OCI-LY7 (cell line): ENCODE measurements around the gene NKAIN2. TPM values are rescaled to one million over a fixed set of nuclear protein-coding genes. Genes with fewer than 3 reads are reported as not detected.
"Not testable (repeated sequence)": the region's sequence is repeated elsewhere in the genome, so short reads cannot be mapped to it uniquely, and the experiment has no call there.

Experiments
- BruUV-seq: library from RNA; stranded (reverse); fragments of 400-500 nt; replicated peaks from 2 replicates; lab custom pipeline; 2021; lab: Mats Ljungman, UMichigan
- CTCF ChIA-PET: fragments of 300-600 bp; sonication (Branson Sonifier 250); formaldehyde crosslinking; loops from one replicate; lab custom pipeline; 2022; ENCODE audit warnings: antibody characterized with exemption; ENCODE audit not compliant: unreplicated experiment; lab: Charles Lee
- POLR2A ChIA-PET: fragments of 300-600 bp; sonication (Branson Sonifier 250); formaldehyde crosslinking; loops from one replicate; lab custom pipeline; 2022; ENCODE audit warnings: antibody characterized with exemption; lab: Charles Lee
- DNase-seq: peaks from one replicate; pipeline ENCODE4 v3.0.0-alpha.2; 2015; ENCODE audit warnings: low spot score
- H2AFZ ChIP-seq: fragments of 200-600 bp; sonication (generic), shearing (Covaris generic); 2 replicates; pipeline ENCODE4 v1.6.1; 2014; ENCODE audit warnings: mild to moderate bottlenecking, antibody characterized with exemption, low read length, moderate library complexity
- H3K27ac ChIP-seq: fragments of 200-600 bp; sonication (generic); 2 replicates; pipeline ENCODE4 v1.5.1; 2014; ENCODE audit warnings: mixed run types, low read depth, mild to moderate bottlenecking, moderate library complexity, low read length, inconsistent platforms; ENCODE audit not compliant: poor library complexity, severe bottlenecking
- H3K36me3 ChIP-seq: fragments of 200-600 bp; sonication (generic); 2 replicates; pipeline ENCODE4 v1.6.1; 2014; ENCODE audit warnings: mild to moderate bottlenecking, antibody characterized with exemption, low read length, moderate library complexity, mixed read lengths; ENCODE audit not compliant: insufficient read depth
- H3K4me1 ChIP-seq: fragments of 200-600 bp; sonication (generic); 2 replicates; pipeline ENCODE4 v1.5.1; 2014; ENCODE audit warnings: mild to moderate bottlenecking, low read length; ENCODE audit not compliant: insufficient read depth, poor library complexity, severe bottlenecking
- H3K4me2 ChIP-seq: fragments of 200-600 bp; sonication (generic); 2 replicates; pipeline ENCODE4 v1.6.1; 2014; ENCODE audit warnings: mild to moderate bottlenecking, low read length
- H3K4me3 ChIP-seq: fragments of 200-600 bp; sonication (generic); 2 replicates; pipeline ENCODE4 v1.5.1; 2014; ENCODE audit warnings: mild to moderate bottlenecking, low read depth, low read length; ENCODE audit not compliant: poor library complexity, severe bottlenecking
- H3K79me2 ChIP-seq: fragments of 200-600 bp; sonication (generic); 2 replicates; pipeline ENCODE4 v1.6.1; 2016; ENCODE audit warnings: low read depth, mild to moderate bottlenecking, low read length, moderate library complexity, mixed read lengths; ENCODE audit not compliant: insufficient read depth
- H3K9me2 ChIP-seq: fragments of 200-600 bp; sonication (generic); 2 replicates; pipeline ENCODE4 v1.6.1; 2016; ENCODE audit warnings: mild to moderate bottlenecking, low read length, mixed read lengths; ENCODE audit not compliant: insufficient read depth
- H3K9me3 ChIP-seq: fragments of 200-600 bp; sonication (generic); 2 replicates; pipeline ENCODE4 v1.6.1; 2014; ENCODE audit warnings: mild to moderate bottlenecking, mixed run types, low read length, mixed read lengths
- H4K20me1 ChIP-seq: fragments of 200-600 bp; sonication (generic); 2 replicates; pipeline ENCODE4 v1.6.1; 2014; ENCODE audit warnings: mild to moderate bottlenecking, antibody characterized with exemption, low read length, moderate library complexity, mixed read lengths; ENCODE audit not compliant: insufficient read depth
- CTCF ChIP-seq: fragments of 200-600 bp; sonication (generic); conservative IDR thresholded peaks from 2 replicates; pipeline ENCODE4 v1.5.1; 2014; ENCODE audit warnings: mild to moderate bottlenecking, antibody characterized with exemption, low read length, moderate library complexity, mixed read lengths
- EZH2phosphoT487 ChIP-seq: fragments of 200-600 bp; sonication (generic); IDR thresholded peaks from 2 replicates; pipeline ENCODE4 v1.6.1; 2018; ENCODE audit warnings: low read depth, borderline replicate concordance, mild to moderate bottlenecking, mixed run types, antibody characterized with exemption, low read length, moderate library complexity, mixed read lengths
- intact Hi-C: fragments of 100-400 bp; cut with micrococcal nuclease; formaldehyde crosslinking; loops from one replicate; pipeline ENCODE4 v1.10.0; 2022; ENCODE audit not compliant: unreplicated experiment
- total RNA-seq, 2 experiments: library from RNA; depleted of rRNA in 1 of 2; stranded (reverse); fragments of >200 nt in 1 of 2; shearing (Covaris generic) in 1 of 2; gene quantifications; 2 replicates each; pipeline ENCODE4 v1.2.3, GENCODE V29; 2014 to 2022

The NKAIN2 gene
- total RNA-seq, 2 experiments from 2014 or later = not detected

- DNase-seq = no peak
- Histone ChIP-seq H3K4me2 (no peak overlapping the region), H3K9me2 (no peaks in the 10 kb centered on the region), H3K36me3 (no peaks in the 10 kb centered on the region), H3K4me1 (no peaks in the 10 kb centered on the region), H2AFZ (no peak overlapping the region), H3K9me3 (no peaks in the 10 kb centered on the region), H4K20me1 (no peaks in the 10 kb centered on the region), H3K79me2 (no peaks in the 10 kb centered on the region), H3K27ac (no peak overlapping the region), H3K4me3 (no peak overlapping the region)
- TF ChIP-seq CTCF (no peak), EZH2phosphoT487 (no peak)
- ChIA-PET CTCF (no interaction called here), POLR2A (no interaction called here)
- intact Hi-C loops = no loop called here
- BruUV-seq = no TSS peak
These were observed 110.2 kb downstream of the NKAIN2 start for GRCh38 chr6:123913863-123914262.

GRCh38 chr6:123923379-123923778 lies 119.7 kb downstream of the NKAIN2 start:
- CTCF ChIA-PET, H3K27ac ChIP-seq, DNase-seq, H3K9me2 ChIP-seq, H3K4me2 ChIP-seq, intact Hi-C loops, H2AFZ ChIP-seq, POLR2A ChIA-PET, H3K4me3 ChIP-seq, H3K9me3 ChIP-seq, H3K4me1 ChIP-seq, H3K79me2 ChIP-seq, H4K20me1 ChIP-seq, BruUV-seq, H3K36me3 ChIP-seq: not testable (repeated sequence)

GRCh38 chr6:123925350-123925749 lies 121.7 kb downstream of the NKAIN2 start:
- no peaks in the 10 kb centered on the region for H3K9me3 ChIP-seq
- no peak for DNase-seq
- CTCF ChIA-PET = no interaction called here
- no peaks in the 10 kb centered on the region for H3K4me1 ChIP-seq
- no peak overlapping the region for H3K4me3 ChIP-seq
- POLR2A ChIA-PET = interaction anchor here (1.2 kb wide), 1 partner anchor 8 kb away, joined by 4 read pairs; no protein-coding TSS in a partner anchor
- H2AFZ ChIP-seq = no peak overlapping the region
- intact Hi-C loops = no loop called here
- no peaks in the 10 kb centered on the region for H4K20me1 ChIP-seq
- H3K9me2 ChIP-seq = no peaks in the 10 kb centered on the region
- no peaks in the 10 kb centered on the region for H3K36me3 ChIP-seq
- no peaks in the 10 kb centered on the region for H3K79me2 ChIP-seq
- no TSS peak for BruUV-seq
- no peak overlapping the region for H3K27ac ChIP-seq
- TF ChIP-seq CTCF (no peak), EZH2phosphoT487 (no peak)
- H3K4me2 ChIP-seq = no peak overlapping the region
